ENCODE data around the gene PCDHGB3.
A peak's percentile ranks its signal among the peaks of the same experiment; 100 is the strongest.
"Not testable (repeated sequence)": the region's sequence is repeated elsewhere in the genome, so short reads cannot be mapped to it uniquely, and the experiment has no call there.

The PCDHGB3 gene

DNA sequence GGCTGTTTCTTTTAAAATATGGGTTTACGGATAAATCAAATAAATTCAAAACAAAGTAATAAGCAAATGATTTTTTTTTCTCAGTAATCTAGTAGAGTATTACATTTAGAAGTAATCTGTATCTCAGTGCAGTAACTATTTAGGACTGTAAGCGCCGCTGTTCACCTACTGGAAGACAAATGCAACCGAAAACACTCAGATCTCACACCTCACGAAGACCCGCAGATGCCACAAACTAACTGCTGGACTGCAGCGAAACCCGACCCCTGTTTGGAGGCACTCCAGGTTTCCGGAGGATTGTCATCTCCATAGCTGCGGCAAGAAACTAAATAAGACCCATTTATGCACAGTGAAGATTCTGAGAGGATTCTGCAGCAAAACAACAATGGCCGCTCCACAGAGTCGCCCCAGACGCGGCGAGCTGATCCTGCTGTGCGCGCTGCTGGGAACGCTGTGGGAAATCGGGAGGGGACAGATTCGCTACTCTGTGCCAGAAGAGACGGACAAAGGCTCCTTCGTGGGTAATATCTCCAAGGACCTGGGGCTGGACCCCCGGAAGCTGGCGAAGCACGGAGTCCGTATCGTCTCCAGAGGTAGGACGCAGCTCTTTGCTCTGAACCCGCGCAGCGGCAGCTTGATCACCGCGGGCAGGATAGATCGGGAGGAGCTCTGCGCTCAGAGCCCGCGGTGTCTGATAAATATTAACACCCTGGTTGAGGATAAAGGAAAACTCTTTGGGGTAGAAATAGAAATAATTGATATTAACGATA, 22.6 kb downstream of the PCDHGB3 start, which contains the start of gene PCDHGA8:
Gene PCDHGA8, plus strand, starts transcription at position 205 of the 770 bp plus-strand sequence. Its CDS starts 181 bp downstream, at position 386.
- no peak for DNase-seq (ENCODE audit: low read depth in 2 of 2)

GRCh38 chr5:141393267-141393666, 23.2 kb downstream of the PCDHGB3 start:
- DNase-seq (ENCODE audit: low read depth in 2 of 2), result no peak

DNA sequence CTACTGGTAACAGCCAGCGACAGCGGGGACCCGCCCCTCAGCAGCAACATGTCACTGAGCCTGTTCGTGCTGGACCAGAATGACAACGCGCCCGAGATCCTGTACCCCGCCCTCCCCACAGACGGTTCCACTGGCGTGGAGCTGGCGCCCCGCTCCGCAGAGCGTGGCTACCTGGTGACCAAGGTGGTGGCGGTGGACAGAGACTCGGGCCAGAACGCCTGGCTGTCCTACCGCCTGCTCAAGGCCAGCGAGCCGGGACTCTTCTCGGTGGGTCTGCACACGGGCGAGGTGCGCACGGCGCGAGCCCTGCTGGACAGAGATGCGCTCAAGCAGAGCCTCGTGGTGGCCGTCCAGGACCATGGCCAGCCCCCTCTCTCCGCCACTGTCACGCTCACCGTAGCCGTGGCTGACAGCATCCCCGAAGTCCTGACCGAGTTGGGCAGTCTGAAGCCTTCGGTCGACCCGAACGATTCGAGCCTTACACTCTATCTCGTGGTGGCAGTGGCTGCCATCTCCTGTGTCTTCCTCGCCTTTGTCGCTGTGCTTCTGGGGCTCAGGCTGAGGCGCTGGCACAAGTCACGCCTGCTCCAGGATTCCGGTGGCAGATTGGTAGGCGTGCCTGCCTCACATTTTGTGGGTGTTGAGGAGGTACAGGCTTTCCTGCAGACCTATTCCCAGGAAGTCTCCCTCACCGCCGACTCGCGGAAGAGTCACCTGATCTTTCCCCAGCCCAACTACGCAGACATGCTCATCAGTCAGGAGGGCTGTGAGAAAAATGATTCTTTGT, 24.6 kb downstream of the PCDHGB3 start:
- not testable (repeated sequence) for DNase-seq (ENCODE audit: low read depth in 2 of 2)

GRCh38 chr5:141397756-141398551, 27.9 kb downstream of the PCDHGB3 start, which contains the start of gene PCDHGB5:
Gene PCDHGB5, plus strand, starts transcription at chr5:141397947. Its CDS starts 181 bp downstream, at chr5:141398128.
- not testable (repeated sequence) for DNase-seq (ENCODE audit: low read depth in 2 of 2)

DNA sequence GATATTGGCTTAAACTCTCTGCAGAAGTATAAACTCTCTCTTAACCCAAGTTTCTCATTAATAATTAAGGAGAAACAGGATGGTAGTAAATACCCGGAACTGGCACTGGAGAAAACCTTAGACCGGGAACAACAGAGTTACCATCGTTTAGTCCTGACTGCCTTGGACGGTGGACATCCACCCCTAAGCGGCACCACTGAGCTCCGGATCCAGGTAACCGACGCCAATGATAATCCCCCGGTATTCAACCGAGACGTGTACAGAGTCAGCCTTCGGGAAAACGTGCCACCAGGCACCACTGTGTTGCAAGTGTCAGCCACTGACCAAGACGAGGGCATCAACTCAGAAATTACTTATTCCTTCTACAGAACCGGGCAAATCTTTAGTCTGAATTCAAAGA, 28.6 kb downstream of the PCDHGB3 start:
- DNase-seq (ENCODE audit: low read depth in 2 of 2), result no peak

DNA sequence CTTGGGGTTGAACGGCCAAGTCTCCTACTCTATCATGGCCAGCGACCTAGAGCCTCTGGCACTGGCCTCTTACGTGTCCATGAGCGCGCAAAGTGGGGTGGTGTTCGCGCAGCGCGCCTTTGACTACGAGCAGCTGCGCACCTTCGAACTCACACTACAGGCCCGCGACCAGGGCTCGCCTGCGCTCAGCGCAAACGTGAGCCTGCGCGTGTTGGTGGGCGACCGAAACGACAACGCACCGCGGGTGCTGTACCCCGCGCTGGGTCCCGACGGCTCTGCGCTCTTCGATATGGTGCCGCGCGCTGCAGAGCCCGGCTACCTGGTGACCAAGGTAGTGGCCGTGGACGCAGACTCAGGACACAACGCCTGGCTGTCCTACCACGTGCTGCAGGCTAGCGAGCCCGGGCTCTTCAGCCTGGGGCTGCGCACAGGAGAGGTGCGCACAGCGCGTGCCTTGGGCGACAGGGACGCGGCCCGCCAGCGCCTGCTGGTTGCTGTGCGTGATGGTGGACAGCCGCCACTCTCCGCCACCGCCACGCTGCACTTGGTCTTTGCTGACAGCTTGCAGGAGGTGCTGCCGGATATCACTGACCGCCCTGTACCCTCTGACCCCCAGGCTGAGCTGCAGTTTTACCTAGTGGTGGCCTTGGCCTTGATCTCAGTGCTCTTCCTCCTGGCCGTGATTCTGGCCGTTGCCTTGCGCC, 29.7 kb downstream of the PCDHGB3 start:
- DNase-seq (ENCODE audit: low read depth in 2 of 2), result no peak

GRCh38 chr5:141402553-141403243, 32.7 kb downstream of the PCDHGB3 start, which contains the start of gene PCDHGA9:
Gene PCDHGA9, plus strand, starts transcription at chr5:141402778. Its CDS starts 175 bp downstream, at chr5:141402953.
- DNase-seq (ENCODE audit: low read depth in 2 of 2), result no peak

DNA sequence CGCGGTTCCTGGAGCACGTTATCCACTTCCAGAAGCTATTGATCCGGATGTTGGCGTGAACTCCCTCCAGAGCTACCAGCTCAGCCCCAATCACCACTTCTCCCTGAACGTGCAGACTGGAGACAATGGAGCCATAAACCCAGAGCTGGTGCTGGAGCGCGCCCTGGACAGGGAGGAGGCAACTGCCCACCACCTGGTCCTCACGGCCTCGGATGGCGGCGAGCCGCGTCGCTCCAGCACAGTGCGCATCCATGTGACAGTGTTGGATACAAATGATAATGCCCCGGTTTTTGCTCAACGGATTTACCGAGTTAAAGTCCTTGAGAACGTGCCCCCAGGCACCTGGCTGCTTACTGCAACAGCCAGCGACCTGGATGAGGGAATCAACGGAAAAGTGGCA, 33.3 kb downstream of the PCDHGB3 start:
- DNase-seq (ENCODE audit: low read depth in 2 of 2), result no peak

DNA sequence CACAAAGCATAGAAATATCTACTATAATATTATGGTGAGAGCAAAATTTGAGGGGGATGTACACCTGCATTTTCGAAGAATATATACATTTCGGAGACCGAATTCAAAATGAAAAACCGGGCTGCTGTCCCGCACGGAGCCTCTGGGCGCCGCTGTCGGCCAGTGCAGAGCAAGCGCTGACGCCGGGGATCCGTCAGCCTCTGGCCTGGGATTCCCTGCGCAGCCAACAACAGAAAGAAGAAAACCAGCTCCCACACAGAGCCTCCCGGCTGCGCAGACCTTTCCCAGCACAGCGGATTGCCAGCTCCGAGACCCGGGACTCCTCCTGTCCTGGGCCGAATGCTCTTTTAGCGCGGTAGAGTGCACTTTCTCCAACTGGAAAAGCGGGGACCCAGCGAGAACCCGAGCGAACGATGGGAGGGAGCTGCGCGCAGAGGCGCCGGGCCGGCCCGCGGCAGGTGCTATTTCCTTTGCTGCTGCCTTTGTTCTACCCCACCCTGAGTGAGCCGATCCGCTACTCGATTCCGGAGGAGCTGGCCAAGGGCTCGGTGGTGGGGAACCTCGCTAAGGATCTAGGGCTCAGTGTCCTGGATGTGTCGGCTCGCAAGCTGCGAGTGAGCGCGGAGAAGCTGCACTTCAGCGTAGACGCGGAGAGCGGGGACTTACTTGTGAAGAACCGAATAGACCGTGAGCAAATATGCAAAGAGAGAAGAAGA, 37.9 kb downstream of the PCDHGB3 start, which contains the start of gene PCDHGB6:
Gene PCDHGB6, plus strand, starts transcription at position 232 of the 716 bp plus-strand sequence. Its CDS starts 182 bp downstream, at position 414.
- not testable (repeated sequence) for DNase-seq (ENCODE audit: low read depth in 2 of 2)

DNA sequence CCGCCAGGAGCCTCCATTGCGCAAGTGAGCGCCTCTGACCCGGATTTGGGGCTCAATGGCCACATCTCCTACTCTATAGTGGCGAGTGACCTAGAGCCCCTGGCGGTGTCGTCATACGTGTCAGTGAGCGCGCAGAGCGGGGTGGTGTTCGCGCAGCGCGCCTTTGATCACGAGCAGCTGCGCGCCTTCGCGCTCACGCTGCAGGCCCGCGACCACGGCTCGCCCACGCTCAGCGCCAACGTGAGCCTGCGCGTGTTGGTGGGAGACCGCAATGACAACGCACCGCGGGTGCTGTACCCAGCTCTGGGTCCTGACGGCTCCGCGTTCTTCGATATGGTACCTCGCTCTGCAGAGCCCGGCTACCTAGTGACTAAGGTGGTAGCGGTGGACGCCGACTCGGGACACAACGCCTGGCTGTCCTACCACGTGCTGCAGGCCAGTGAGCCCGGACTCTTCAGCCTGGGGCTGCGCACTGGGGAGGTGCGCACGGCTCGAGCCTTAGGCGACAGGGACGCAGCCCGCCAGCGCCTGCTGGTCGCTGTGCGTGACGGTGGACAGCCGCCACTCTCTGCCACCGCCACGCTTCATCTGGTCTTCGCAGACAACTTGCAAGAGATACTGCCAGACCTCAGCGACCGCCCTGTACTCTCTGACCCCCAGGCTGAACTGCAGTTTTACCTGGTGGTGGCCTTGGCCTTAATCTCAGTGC, 39.7 kb downstream of the PCDHGB3 start:
- DNase-seq (ENCODE audit: low read depth in 2 of 2), result no peak

- DNase-seq (ENCODE audit: low read depth in 2 of 2), result no peak
These were observed 41.5 kb downstream of the PCDHGB3 start for GRCh38 chr5:141411575-141411974.

- DNase-seq (ENCODE audit: low read depth in 2 of 2), result peak in 1 of 2 donors; percentile 26
These were observed 43.0 kb downstream of the PCDHGB3 start, which contains the start of gene PCDHGA10 for GRCh38 chr5:141412854-141413539. Gene PCDHGA10, plus strand, starts transcription at chr5:141412987. Its CDS starts 189 bp downstream, at chr5:141413176.

GRCh38 chr5:141413540-141414069, 43.6 kb downstream of the PCDHGB3 start:
- DNase-seq (ENCODE audit: low read depth in 2 of 2), result no peak

DNA sequence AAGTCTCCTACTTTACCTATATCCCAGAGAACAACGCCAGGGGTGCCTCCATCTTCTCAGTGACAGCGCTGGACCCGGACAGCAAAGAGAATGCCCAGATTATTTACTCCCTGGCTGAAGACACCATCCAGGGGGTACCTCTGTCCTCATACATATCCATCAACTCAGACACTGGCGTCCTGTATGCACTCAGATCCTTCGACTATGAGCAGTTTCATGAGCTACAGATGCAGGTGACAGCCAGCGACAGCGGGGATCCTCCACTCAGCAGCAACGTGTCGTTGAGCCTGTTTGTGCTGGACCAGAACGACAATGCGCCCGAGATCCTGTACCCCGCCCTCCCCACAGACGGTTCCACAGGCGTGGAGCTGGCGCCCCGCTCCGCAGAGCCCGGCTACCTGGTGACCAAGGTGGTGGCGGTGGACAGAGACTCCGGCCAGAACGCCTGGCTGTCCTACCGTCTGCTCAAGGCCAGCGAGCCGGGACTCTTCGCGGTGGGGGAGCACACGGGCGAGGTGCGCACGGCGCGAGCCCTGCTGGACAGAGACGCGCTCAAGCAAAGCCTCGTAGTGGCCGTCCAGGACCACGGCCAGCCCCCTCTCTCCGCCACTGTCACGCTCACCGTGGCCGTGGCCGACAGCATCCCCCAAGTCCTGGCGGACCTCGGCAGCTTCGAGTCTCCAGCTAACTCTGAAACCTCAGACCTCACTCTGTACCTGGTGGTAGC, 44.7 kb downstream of the PCDHGB3 start:
- DNase-seq (ENCODE audit: low read depth in 2 of 2), result not testable (repeated sequence)

- not testable (repeated sequence) for DNase-seq (ENCODE audit: low read depth in 2 of 2)
These were observed 45.2 kb downstream of the PCDHGB3 start for GRCh38 chr5:141415275-141415618.

DNA sequence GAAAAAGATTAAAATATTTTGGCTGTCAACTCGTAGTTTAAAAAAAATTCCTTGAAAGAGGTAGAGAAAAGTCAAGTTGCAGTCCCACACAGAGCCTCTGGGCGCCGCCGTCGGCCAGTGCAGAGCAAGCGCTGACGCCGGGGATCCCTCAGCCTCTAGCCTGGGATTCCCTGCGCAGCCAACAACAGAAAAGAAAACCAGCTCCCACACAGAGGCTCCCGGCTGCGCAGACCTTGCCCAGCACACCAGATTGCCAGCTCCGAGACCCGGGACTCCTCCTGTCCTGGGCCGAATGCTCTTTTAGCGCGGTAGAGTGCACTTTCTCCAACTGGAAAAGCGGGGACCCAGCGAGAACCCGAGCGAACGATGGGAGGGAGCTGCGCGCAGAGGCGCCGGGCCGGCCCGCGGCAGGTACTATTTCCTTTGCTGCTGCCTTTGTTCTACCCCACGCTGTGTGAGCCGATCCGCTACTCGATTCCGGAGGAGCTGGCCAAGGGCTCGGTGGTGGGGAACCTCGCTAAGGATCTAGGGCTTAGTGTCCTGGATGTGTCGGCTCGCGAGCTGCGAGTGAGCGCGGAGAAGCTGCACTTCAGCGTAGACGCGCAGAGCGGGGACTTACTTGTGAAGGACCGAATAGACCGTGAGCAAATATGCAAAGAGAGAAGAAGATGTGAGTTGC, 47.6 kb downstream of the PCDHGB3 start, which contains the start of gene PCDHGB7:
Gene PCDHGB7, plus strand, starts transcription at position 184 of the 679 bp plus-strand sequence. Its CDS starts 183 bp downstream, at position 367.
- peak; percentile 37 to 51 for DNase-seq (ENCODE audit: low read depth in 2 of 2)

Measured in stimulated activated CD8-positive, alpha-beta memory T cell treated with anti-CD3 and anti-CD28 coated beads, Interleukin-2, amount 100 ng/mL, for 48 hours (primary cell).